CD4-positive, alpha-beta T cell (primary cell): ENCODE data around the gene COLGALT1. TPM values are rescaled to one million over a fixed set of nuclear protein-coding genes. Genes with fewer than 3 reads are reported as not detected.

Source experiments
- ATAC-seq: fragments of 200-7000 bp; cut with Tn5 transposase; one replicate; pipeline ENCODE4 v1.10.0; 2022; ENCODE audit warnings: mild to moderate bottlenecking; ENCODE audit not compliant: poor library complexity
- CTCF ChIA-PET: fragments of 350-600 bp; sonication (Branson Sonifier 250); formaldehyde crosslinking; loops from one replicate; lab custom pipeline; 2021; ENCODE audit warnings: antibody characterized with exemption, inconsistent platforms; lab: Charles Lee
- POLR2A ChIA-PET: fragments of 350-600 bp; sonication (Branson Sonifier 250); formaldehyde crosslinking; loops from one replicate; lab custom pipeline; 2021; ENCODE audit warnings: antibody characterized with exemption, inconsistent platforms; lab: Charles Lee
- DNase-seq, 14 experiments: peaks; one replicate each; pipeline ENCODE4 v3.0.0-alpha.2; 2013 to 2020; ENCODE audit warnings: mixed read lengths in 2 of 14
- H3K27ac ChIP-seq, 2 donors: one replicate each; pipeline versions ENCODE4 v1.5.1 to v1.7.0; 2013; ENCODE audit warnings: low read length in 2 of 2, low read depth in 1 of 2, mild to moderate bottlenecking in 1 of 2
- H3K27me3 ChIP-seq, 2 experiments: 1 replicate in 1 of 2; 2 replicates in 1 of 2; pipeline versions ENCODE4 v1.6.1 to v1.7.0; 2013; ENCODE audit warnings: low read length in 2 of 2, control low read depth in 1 of 2, mild to moderate bottlenecking in 1 of 2, moderate library complexity in 1 of 2; ENCODE audit not compliant: insufficient read depth in 2 of 2, control insufficient read depth in 1 of 2
- H3K36me3 ChIP-seq: one replicate; pipeline ENCODE4 v1.6.1; 2013; ENCODE audit warnings: low read length, control low read depth; ENCODE audit not compliant: insufficient read depth
- H3K4me1 ChIP-seq: one replicate; pipeline ENCODE4 v1.6.1; 2013; ENCODE audit warnings: low read length, control low read depth; ENCODE audit not compliant: insufficient read depth
- H3K4me3 ChIP-seq: one replicate; pipeline ENCODE4 v1.5.1; 2013; ENCODE audit warnings: mild to moderate bottlenecking, low read length, moderate library complexity
- H3K9me3 ChIP-seq, 2 experiments: 1 replicate in 1 of 2; 2 replicates in 1 of 2; pipeline versions ENCODE4 v1.6.1 to v1.7.0; 2013; ENCODE audit warnings: low read length in 2 of 2, mild to moderate bottlenecking in 2 of 2, control low read depth in 1 of 2, moderate library complexity in 1 of 2; ENCODE audit not compliant: control insufficient read depth in 1 of 2, insufficient read depth in 1 of 2
- H3K27ac Mint-ChIP-seq: one replicate; pipeline ENCODE4 v1.8.0; 2020; ENCODE audit warnings: mixed read lengths
- H3K27me3 Mint-ChIP-seq: one replicate; pipeline ENCODE4 v1.8.0; 2021; ENCODE audit warnings: mixed read lengths
- H3K36me3 Mint-ChIP-seq: one replicate; pipeline ENCODE4 v1.8.0; 2021; ENCODE audit warnings: low read depth, mixed read lengths
- H3K4me1 Mint-ChIP-seq: one replicate; pipeline ENCODE4 v1.8.0; 2021; ENCODE audit warnings: low read depth, mixed read lengths
- H3K4me3 Mint-ChIP-seq: one replicate; pipeline ENCODE4 v1.8.0; 2020; ENCODE audit warnings: mild to moderate bottlenecking, mixed read lengths
- H3K9me3 Mint-ChIP-seq: one replicate; pipeline ENCODE4 v1.8.0; 2020; ENCODE audit warnings: mixed read lengths
- CTCF ChIP-seq: fragments of 200-600 bp; IDR thresholded peaks from one replicate; pipeline ENCODE4 v1.8.0; 2022; ENCODE audit warnings: antibody characterized with exemption, mild to moderate bottlenecking
- intact Hi-C, 2 experiments: fragments of 100-400 bp; cut with DNase I in 1 of 2; cut with micrococcal nuclease in 1 of 2; formaldehyde crosslinking; loops; one replicate each; pipeline versions ENCODE4 v1.15.1 to v1.9.0; 2023 to 2025; cut with DNase I, micrococcal nuclease
- total RNA-seq, 174 experiments: library from RNA in 2 of 174; stranded (reverse) in 2 of 174; gene quantifications; one replicate each; pipeline ENCODE4 v1.2.3 and lab custom pipeline; 2021 to 2026

COLGALT1 gene
- total RNA-seq, 2 experiments from 2014 or later = 30.3 to 30.6 TPM

DNA sequence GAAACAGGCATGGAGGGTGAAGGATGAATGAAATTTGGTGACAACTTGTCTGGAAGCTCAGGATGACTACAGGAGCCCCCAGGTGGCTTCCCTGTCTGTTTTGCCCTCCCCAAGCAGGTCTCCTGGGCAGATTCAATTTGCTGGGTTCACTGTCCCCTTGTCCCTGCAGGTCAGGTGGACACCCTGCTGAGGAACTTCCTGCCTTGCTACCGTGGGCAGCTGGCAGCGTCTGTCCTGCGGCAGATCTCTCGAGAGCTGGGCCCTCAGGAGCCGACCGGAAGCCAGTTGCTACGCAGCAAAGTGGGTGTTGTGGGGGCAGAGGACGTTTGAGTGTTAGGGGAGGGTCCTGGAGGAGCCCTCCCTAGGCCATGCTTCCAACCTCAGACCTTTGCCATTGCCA lies 24.9 kb upstream of the COLGALT1 start:
- Mint-ChIP-seq H3K9me3 (no peaks in the 10 kb centered on the region), H3K4me3 (no peak overlapping the region), H3K27ac (no peak overlapping the region), H3K27me3 (no peaks in the 10 kb centered on the region), H3K36me3 (no peaks in the 10 kb centered on the region), H3K4me1 (no peaks in the 10 kb centered on the region)
- Histone ChIP-seq H3K27ac (no peak overlapping the region), H3K9me3 (peaks cover 4 to 10% of the 10 kb centered on the region in 2 experiments), H3K4me1 (peaks cover 8% of the 10 kb centered on the region), H3K36me3 (no peaks in the 10 kb centered on the region), H3K27me3 (no peaks in the 10 kb centered on the region), H3K4me3 (no peak overlapping the region)
- ChIA-PET POLR2A (no interaction called here), CTCF (interaction anchor here (1.1 kb wide), 1 partner anchor 12 kb away, joined by 3 read pairs; no protein-coding TSS in a partner anchor)
- intact Hi-C loops = no loop called here
- no peak for TF ChIP-seq CTCF
- DNase-seq (no peak), ATAC-seq (no peak)

GRCh38 chr19:17532116-17532515 lies 23.3 kb upstream of the COLGALT1 start:
- Histone ChIP-seq H3K4me1 (peaks cover 2% of the 10 kb centered on the region), H3K27ac (no peak overlapping the region), H3K9me3 (peaks cover 4 to 7% of the 10 kb centered on the region in 2 experiments), H3K36me3 (no peaks in the 10 kb centered on the region), H3K4me3 (no peak overlapping the region), H3K27me3 (no peaks in the 10 kb centered on the region)
- Mint-ChIP-seq H3K9me3 (no peaks in the 10 kb centered on the region), H3K4me3 (no peak overlapping the region), H3K4me1 (no peaks in the 10 kb centered on the region), H3K27ac (no peak overlapping the region), H3K27me3 (no peaks in the 10 kb centered on the region), H3K36me3 (no peaks in the 10 kb centered on the region)
- CTCF ChIA-PET = no interaction called here
- TF ChIP-seq CTCF = no peak
- DNase-seq (no peak), ATAC-seq (no peak)
- intact Hi-C loops = no loop called here
- POLR2A ChIA-PET = no interaction called here

GRCh38 chr19:17532557-17532956 lies 22.9 kb upstream of the COLGALT1 start:
- Histone ChIP-seq H3K4me3 (no peak overlapping the region), H3K27ac (no peak overlapping the region), H3K4me1 (peaks cover 2% of the 10 kb centered on the region), H3K36me3 (no peaks in the 10 kb centered on the region), H3K9me3 (peaks cover 4 to 7% of the 10 kb centered on the region in 2 experiments), H3K27me3 (no peaks in the 10 kb centered on the region)
- ATAC-seq = no peak
- ChIA-PET CTCF (no interaction called here), POLR2A (no interaction called here)
- Mint-ChIP-seq H3K9me3 (no peaks in the 10 kb centered on the region), H3K27me3 (no peaks in the 10 kb centered on the region), H3K4me1 (no peaks in the 10 kb centered on the region), H3K27ac (no peak overlapping the region), H3K4me3 (no peak overlapping the region), H3K36me3 (no peaks in the 10 kb centered on the region)
- no peak for TF ChIP-seq CTCF
- DNase-seq = no peak
- intact Hi-C loops = no loop called here
